HG02840 (cell line): ENCODE results near the gene CAPN13.
"Not testable (repeated sequence)": the region's sequence is repeated elsewhere in the genome, so short reads cannot be mapped to it uniquely, and the experiment has no call there.

ENCODE experiments used
- ATAC-seq: cut with Tn5 transposase; IDR thresholded peaks from one replicate; pipeline ENCODE4 v1.9.1; 2021; ENCODE audit warnings: mild to moderate bottlenecking, moderate library complexity, moderate number of reproducible peaks; ENCODE audit not compliant: unreplicated experiment, low FRiP score

CAPN13 gene

GRCh38 chr2:30707304-30707903 lies 99.8 kb downstream of the CAPN13 start:
- ATAC-seq, result no peak

GRCh38 chr2:30706534-30707303 lies 100.5 kb downstream of the CAPN13 start:
- ATAC-seq, result no peak

GRCh38 chr2:30705711-30706533 lies 101.3 kb downstream of the CAPN13 start:
- no peak for ATAC-seq

- ATAC-seq, result no peak
These were observed 102.2 kb downstream of the CAPN13 start for GRCh38 chr2:30705056-30705455.

GRCh38 chr2:30704309-30705020 lies 102.8 kb downstream of the CAPN13 start:
- no peak for ATAC-seq

GRCh38 chr2:30702694-30703093 lies 104.6 kb downstream of the CAPN13 start:
- no peak for ATAC-seq

GRCh38 chr2:30701782-30702181 lies 105.5 kb downstream of the CAPN13 start:
- ATAC-seq, result no peak

- ATAC-seq, result not testable (repeated sequence)
These were observed 109.8 kb downstream of the CAPN13 start for GRCh38 chr2:30697242-30698103.

GRCh38 chr2:30695749-30696148 lies 111.5 kb downstream of the CAPN13 start:
- ATAC-seq, result no peak

GRCh38 chr2:30694286-30695055 lies 112.8 kb downstream of the CAPN13 start:
- ATAC-seq, result no peak

- no peak for ATAC-seq
These were observed 113.4 kb downstream of the CAPN13 start for GRCh38 chr2:30693821-30694281.

- no peak for ATAC-seq
These were observed 114.4 kb downstream of the CAPN13 start for GRCh38 chr2:30692829-30693275.

- no peak for ATAC-seq
These were observed 115.1 kb downstream of the CAPN13 start for GRCh38 chr2:30691948-30692828.

GRCh38 chr2:30691091-30691947 lies 115.9 kb downstream of the CAPN13 start:
- ATAC-seq, result no peak

- no peak for ATAC-seq
These were observed 117.1 kb downstream of the CAPN13 start for GRCh38 chr2:30690126-30690561.

GRCh38 chr2:30689496-30690125 lies 117.6 kb downstream of the CAPN13 start:
- ATAC-seq, result no peak
